ENCODE results near the gene SKAP2.

GRCh38 chr7:26698806-26699205 lies 165.6 kb downstream of the SKAP2 start:
- TF ChIP-seq, protein P1, sequence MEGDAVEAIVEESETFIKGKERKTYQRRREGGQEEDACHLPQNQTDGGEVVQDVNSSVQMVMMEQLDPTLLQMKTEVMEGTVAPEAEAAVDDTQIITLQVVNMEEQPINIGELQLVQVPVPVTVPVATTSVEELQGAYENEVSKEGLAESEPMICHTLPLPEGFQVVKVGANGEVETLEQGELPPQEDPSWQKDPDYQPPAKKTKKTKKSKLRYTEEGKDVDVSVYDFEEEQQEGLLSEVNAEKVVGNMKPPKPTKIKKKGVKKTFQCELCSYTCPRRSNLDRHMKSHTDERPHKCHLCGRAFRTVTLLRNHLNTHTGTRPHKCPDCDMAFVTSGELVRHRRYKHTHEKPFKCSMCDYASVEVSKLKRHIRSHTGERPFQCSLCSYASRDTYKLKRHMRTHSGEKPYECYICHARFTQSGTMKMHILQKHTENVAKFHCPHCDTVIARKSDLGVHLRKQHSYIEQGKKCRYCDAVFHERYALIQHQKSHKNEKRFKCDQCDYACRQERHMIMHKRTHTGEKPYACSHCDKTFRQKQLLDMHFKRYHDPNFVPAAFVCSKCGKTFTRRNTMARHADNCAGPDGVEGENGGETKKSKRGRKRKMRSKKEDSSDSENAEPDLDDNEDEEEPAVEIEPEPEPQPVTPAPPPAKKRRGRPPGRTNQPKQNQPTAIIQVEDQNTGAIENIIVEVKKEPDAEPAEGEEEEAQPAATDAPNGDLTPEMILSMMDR (optimal IDR thresholded peaks at IDR 0.05 in 1 of 3, IDR thresholded peaks at IDR 0.05 in 1 of 3, conservative IDR thresholded peaks at IDR 0.05 in 1 of 3; ENCODE audit: extremely low read depth in 1 of 3, insufficient read depth in 2 of 3, low read length in 3 of 3), result no peak
- no peak for TF ChIP-seq EZH2 (IDR thresholded peaks at IDR 0.05; ENCODE audit: low read length)

Data from keratinocyte (primary cell).